22Rv1 (cell line): ENCODE measurements around the gene RIN1.

ENCODE experiments used
- CTCF ChIP-seq: fragments of 450-650 bp; IDR thresholded peaks from 2 replicates; pipeline ENCODE4 v1.5.1; 2017; ENCODE audit warnings: mild to moderate bottlenecking
- ZFX ChIP-seq: fragments of 450-650 bp; IDR thresholded peaks from 2 replicates; pipeline ENCODE4 v1.6.1; 2017; ENCODE audit warnings: antibody characterized with exemption, borderline replicate concordance

GRCh38 chr11:66322732-66323427 is 13.4 kb downstream of the RIN1 start:
- TF ChIP-seq CTCF: no peak
- no peak for TF ChIP-seq ZFX
